Measurements from ENCODE around the gene ZNF322. TPM values are rescaled to one million over a fixed set of nuclear protein-coding genes. Genes with fewer than 3 reads are reported as not detected.
A peak's percentile ranks its signal among the peaks of the same experiment; 100 is the strongest.

ZNF322 gene, protein sequence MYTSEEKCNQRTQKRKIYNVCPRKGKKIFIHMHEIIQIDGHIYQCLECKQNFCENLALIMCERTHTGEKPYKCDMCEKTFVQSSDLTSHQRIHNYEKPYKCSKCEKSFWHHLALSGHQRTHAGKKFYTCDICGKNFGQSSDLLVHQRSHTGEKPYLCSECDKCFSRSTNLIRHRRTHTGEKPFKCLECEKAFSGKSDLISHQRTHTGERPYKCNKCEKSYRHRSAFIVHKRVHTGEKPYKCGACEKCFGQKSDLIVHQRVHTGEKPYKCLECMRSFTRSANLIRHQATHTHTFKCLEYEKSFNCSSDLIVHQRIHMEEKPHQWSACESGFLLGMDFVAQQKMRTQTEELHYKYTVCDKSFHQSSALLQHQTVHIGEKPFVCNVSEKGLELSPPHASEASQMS
- polyA plus RNA-seq (2012; ENCODE audit: insufficient read length, low read depth): 10.3 TPM

DNA sequence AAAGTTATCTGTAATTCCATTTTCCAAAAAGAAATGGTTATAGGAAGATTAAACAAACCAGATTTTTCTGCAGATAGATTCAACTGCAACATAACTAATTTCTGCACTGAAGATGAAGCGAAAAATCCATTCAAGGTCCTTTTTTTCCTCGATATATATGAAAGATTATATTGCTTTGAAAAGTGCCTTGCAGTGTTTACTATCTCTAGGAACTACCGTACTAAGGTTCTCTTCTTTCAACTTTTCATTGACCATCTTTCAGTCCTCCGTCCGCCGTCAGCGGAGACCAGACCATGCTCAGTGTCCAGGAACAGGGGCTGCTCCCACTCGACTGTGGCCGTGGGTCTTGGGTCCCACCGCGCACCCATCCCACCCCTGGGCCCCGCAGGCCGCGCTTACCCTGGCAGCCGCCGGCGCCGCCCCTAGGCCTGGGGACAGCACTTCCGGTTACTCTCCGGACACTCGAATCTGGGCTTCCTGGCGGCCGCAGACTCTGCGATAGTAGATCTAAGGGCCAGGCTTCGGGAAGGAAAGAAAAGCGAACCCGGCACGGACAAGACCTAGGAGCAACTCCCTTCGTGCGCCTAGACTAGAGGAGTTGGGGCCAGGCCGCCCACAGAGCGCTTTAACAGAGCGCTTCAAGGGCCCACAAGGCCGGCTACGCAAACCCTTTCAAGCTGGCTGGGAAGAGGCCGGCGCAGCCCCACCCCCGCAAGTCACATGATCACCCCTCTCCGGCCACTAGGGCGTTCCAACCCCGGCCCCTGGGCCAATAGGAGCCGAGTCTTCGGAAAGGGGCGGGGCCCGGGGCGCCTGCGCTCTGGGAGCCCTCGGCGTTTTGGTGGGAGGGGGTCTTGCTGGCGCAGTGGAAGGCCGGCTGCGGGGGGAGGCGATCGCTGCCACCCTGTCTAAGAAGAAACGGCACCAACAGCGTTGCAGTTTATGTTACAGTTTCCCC is at the start of gene ZNF322:
TSS of gene ZNF322 (minus strand) at position 705 of the 958 bp plus-strand sequence. CDS start 21,193 bp downstream, outside the sequence.
- TF ChIP-seq, protein P1, sequence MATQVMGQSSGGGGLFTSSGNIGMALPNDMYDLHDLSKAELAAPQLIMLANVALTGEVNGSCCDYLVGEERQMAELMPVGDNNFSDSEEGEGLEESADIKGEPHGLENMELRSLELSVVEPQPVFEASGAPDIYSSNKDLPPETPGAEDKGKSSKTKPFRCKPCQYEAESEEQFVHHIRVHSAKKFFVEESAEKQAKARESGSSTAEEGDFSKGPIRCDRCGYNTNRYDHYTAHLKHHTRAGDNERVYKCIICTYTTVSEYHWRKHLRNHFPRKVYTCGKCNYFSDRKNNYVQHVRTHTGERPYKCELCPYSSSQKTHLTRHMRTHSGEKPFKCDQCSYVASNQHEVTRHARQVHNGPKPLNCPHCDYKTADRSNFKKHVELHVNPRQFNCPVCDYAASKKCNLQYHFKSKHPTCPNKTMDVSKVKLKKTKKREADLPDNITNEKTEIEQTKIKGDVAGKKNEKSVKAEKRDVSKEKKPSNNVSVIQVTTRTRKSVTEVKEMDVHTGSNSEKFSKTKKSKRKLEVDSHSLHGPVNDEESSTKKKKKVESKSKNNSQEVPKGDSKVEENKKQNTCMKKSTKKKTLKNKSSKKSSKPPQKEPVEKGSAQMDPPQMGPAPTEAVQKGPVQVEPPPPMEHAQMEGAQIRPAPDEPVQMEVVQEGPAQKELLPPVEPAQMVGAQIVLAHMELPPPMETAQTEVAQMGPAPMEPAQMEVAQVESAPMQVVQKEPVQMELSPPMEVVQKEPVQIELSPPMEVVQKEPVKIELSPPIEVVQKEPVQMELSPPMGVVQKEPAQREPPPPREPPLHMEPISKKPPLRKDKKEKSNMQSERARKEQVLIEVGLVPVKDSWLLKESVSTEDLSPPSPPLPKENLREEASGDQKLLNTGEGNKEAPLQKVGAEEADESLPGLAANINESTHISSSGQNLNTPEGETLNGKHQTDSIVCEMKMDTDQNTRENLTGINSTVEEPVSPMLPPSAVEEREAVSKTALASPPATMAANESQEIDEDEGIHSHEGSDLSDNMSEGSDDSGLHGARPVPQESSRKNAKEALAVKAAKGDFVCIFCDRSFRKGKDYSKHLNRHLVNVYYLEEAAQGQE (IDR thresholded peaks at IDR 0.05; ENCODE audit: insufficient read depth in 1 of 2, low read depth in 2 of 2, low read length in 2 of 2): no peak
- TF ChIP-seq TAF1 (IDR thresholded peaks at IDR 0.05; ENCODE audit: borderline replicate concordance, insufficient read depth, low read length) (peak; percentile 14; the same call in 1 of the 2 replicates), POLR2AphosphoS5 (IDR thresholded peaks at IDR 0.05; ENCODE audit: low read depth, low read length) (peak; percentile 85), SIN3A (IDR thresholded peaks at IDR 0.05; ENCODE audit: borderline replicate concordance, insufficient read depth, low read length) (no peak), FOXP2 (optimal IDR thresholded peaks at IDR 0.05; ENCODE audit: borderline replicate concordance, extremely low read depth, extremely low read length, insufficient read depth) (peak; percentile 41)

DNA sequence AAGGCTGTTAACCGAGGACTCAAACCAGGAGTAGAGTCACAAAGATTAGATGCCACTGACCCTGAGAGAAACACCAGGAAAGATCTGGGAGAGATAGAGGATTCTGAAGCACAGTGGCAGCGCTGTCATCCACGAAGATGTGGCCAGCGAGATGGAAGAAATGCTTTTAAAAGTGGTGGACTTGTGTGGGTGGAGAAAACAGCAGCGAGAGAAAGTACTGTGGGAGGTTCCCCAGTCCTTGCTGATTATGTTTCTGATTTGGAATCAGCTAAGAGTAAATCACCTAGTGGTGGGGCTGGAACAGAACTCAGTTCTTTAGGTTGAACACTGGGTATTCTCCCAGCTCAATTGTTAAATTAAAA is 435 bp upstream of the ZNF322 start:
- TF ChIP-seq SIN3A (IDR thresholded peaks at IDR 0.05; ENCODE audit: borderline replicate concordance, insufficient read depth, low read length): no peak

DNA sequence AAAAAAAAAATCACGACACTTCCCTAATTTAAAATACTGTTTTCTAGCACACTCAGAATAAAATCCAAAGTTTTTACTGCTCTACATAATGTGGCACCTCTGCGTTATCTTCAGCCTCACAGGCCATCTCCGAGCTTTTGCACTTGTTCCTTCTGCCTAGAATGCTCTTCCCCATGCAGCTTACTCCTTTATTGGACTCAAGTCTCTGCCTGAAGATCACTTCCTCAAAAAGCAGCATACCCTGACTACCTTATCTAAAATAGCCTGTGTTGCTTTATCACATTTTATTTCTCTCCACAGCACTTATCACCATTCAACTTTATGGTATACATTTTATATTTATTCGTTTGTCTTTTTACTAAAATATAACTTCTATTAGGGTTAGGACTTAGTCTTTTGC is 2.3 kb downstream of the ZNF322 start:
- TF ChIP-seq POLR2AphosphoS5 (IDR thresholded peaks at IDR 0.05; ENCODE audit: low read depth, low read length): no peak
- no peak for TF ChIP-seq TAF1 (IDR thresholded peaks at IDR 0.05; ENCODE audit: borderline replicate concordance, insufficient read depth, low read length)

DNA sequence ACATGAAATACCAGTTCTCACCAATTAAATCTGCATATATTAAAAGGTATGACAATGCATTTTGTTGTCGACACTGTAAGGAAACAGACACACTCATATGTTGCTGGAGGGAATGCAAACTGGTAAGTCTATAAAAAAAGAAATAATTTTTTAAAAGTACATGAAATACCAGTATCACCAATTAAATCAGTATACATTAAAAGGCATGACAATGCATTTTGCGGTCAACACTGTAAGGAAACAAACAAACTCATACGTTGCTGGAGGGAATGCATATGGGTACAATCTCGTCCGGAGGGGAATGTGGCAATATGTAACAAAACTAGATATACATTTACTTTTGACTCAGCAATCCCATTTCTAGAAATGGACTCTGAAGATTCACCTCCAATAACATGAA is 6.5 kb downstream of the ZNF322 start:
- TF ChIP-seq TAF1 (IDR thresholded peaks at IDR 0.05; ENCODE audit: borderline replicate concordance, insufficient read depth, low read length): no peak
- TF ChIP-seq SIN3A (IDR thresholded peaks at IDR 0.05; ENCODE audit: borderline replicate concordance, insufficient read depth, low read length): no peak
- TF ChIP-seq POLR2AphosphoS5 (IDR thresholded peaks at IDR 0.05; ENCODE audit: low read depth, low read length): no peak
- no peak for TF ChIP-seq FOXP2 (optimal IDR thresholded peaks at IDR 0.05; ENCODE audit: borderline replicate concordance, extremely low read depth, extremely low read length, insufficient read depth)
- TF ChIP-seq, protein P1 (IDR thresholded peaks at IDR 0.05; ENCODE audit: insufficient read depth in 1 of 2, low read depth in 2 of 2, low read length in 2 of 2): no peak

DNA sequence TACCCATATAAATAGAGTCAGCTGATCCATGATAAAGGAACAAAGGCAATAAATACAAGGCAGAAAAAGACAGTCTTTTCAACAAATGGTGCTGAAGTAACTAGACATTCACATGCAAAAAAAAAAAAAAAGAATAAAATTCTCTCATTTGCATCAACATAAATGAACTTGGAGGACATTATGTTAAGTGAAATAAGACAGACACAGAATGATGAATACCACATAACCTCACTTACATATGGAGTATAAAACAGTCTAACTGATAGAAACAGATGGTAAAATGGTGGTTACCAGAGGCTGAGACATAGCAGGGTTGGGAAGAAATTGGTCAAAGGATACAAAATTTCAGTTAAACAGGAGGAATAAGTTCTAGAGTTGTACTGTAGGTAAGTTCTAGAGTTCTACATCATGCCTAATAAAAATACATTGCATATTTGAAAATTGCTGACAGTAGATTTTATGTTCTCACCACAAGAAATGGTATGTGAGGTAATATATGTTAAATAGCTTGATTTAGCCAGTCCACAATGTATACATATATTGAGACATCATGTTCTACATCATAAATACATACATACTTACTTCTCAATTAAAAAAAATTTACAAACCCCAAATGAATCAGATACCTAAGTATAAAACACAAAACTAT is 8.3 kb downstream of the ZNF322 start:
- TF ChIP-seq, protein P1 (IDR thresholded peaks at IDR 0.05; ENCODE audit: insufficient read depth in 1 of 2, low read depth in 2 of 2, low read length in 2 of 2): no peak
- TF ChIP-seq FOXP2 (optimal IDR thresholded peaks at IDR 0.05; ENCODE audit: borderline replicate concordance, extremely low read depth, extremely low read length, insufficient read depth): no peak
- no peak for TF ChIP-seq POLR2AphosphoS5 (IDR thresholded peaks at IDR 0.05; ENCODE audit: low read depth, low read length)
- TF ChIP-seq TAF1 (IDR thresholded peaks at IDR 0.05; ENCODE audit: borderline replicate concordance, insufficient read depth, low read length): no peak
- TF ChIP-seq SIN3A (IDR thresholded peaks at IDR 0.05; ENCODE audit: borderline replicate concordance, insufficient read depth, low read length): no peak
